Uterus (tissue), 2 donors: ENCODE results near the gene MED16.

Experiments used
- CTCF ChIP-seq, 4 experiments: fragments of 200-600 bp in 2 of 4; fragments of 450-650 bp in 2 of 4; sonication (generic) in 2 of 4; IDR thresholded peaks; one replicate each; pipeline ENCODE4 v1.5.1; 2016 to 2019; ENCODE audit warnings: antibody characterized with exemption in 4 of 4, mild to moderate bottlenecking in 2 of 4, moderate library complexity in 1 of 4
- POLR2A ChIP-seq, 2 donors: fragments of 450-650 bp; IDR thresholded peaks; one replicate each; pipeline ENCODE4 v1.6.1; 2016; ENCODE audit warnings: antibody characterized with exemption in 2 of 2, mild to moderate bottlenecking in 1 of 2, moderate library complexity in 1 of 2

DNA sequence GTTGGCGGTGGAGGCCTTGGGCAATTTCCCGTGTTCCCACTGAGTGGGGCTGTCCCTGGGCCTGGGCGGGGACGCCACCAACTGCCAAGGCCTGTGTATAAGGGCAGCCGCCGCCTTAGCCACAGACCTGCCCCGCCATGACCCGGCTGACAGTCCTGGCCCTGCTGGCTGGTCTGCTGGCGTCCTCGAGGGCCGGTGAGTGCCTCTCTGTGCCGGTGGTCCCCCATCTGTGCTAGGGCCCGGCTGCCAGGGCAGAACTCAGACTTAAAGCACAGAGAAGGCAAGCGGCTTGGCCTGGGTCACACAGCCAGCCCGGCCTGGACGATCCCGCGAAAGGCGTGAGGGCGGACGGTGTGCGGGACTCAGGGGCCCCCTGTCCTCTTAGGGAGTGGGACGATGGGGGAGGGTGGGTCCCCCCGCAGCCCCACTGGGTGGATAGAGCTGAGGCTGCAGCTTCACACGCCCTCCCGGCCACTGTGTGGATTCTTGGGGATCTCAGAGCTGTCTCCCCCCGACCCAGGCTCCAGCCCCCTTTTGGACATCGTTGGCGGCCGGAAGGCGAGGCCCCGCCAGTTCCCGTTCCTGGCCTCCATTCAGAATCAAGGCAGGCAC is 65.2 kb downstream of the MED16 start, which contains the start of gene AZU1:
- TF ChIP-seq CTCF (IDR thresholded peaks at IDR 0.05) = no peak
- no peak for TF ChIP-seq POLR2A (IDR thresholded peaks at IDR 0.05)
